NCI-H69 (cell line): ENCODE data around the gene MYL4.
"Not testable (repeated sequence)": the region's sequence is repeated elsewhere in the genome, so short reads cannot be mapped to it uniquely, and the experiment has no call there.

ENCODE experiments used
- DNase-seq: peaks from one replicate; lab custom pipeline; 2025; lab: John Stamatoyannopoulos, UW

Gene MYL4

GRCh38 chr17:47193931-47194511, 15.1 kb upstream of the MYL4 start:
- DNase-seq, result no peak

DNA sequence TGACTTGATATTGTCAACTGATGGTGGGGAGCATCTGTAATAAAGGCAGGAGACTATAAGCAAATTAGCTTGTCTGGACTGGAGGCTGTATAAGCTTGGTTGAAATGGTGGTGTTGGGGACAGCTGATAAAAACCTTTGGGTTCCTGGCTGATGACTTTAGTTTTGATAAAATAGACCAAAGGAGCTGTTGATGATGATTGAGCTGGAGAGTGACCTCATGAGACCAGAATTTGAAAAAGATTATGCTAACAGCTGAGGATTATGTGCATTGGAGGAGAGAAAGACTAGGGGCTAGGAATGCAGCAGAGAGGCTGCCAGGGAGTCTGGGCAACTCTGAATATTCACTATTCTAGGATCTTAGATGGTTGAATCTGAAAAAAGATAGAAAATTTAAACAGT, 11.3 kb upstream of the MYL4 start:
- DNase-seq, result no peak

GRCh38 chr17:47199627-47200324, 9.4 kb upstream of the MYL4 start:
- no peak for DNase-seq

DNA sequence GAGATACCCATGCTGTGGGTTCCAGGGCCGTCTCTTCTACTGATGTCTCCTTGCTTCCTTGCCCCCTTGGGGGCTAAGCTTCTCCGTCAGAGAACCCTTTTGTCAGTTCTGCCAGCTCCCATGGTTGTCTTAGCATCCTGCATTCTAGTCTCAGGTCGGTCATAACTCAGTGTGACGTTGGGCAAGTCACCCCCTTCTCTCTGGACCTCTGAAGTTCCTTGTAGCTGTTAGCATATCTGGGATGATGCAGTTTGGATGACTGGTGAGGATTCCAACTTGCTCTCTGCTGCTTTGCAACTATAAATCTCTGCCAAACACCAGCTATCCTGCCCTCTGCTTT, 8.9 kb upstream of the MYL4 start:
- DNase-seq, result no peak

- DNase-seq, result no peak
Measured at GRCh38 chr17:47201166-47201565, 8.0 kb upstream of the MYL4 start.

GRCh38 chr17:47203984-47204721, 5.0 kb upstream of the MYL4 start:
- no peak for DNase-seq

GRCh38 chr17:47204722-47205418, 4.3 kb upstream of the MYL4 start:
- DNase-seq, result no peak

- no peak for DNase-seq
Measured at GRCh38 chr17:47205419-47205963, 3.7 kb upstream of the MYL4 start.

- DNase-seq, result no peak
Measured at GRCh38 chr17:47207143-47208067, 1.7 kb upstream of the MYL4 start.

DNA sequence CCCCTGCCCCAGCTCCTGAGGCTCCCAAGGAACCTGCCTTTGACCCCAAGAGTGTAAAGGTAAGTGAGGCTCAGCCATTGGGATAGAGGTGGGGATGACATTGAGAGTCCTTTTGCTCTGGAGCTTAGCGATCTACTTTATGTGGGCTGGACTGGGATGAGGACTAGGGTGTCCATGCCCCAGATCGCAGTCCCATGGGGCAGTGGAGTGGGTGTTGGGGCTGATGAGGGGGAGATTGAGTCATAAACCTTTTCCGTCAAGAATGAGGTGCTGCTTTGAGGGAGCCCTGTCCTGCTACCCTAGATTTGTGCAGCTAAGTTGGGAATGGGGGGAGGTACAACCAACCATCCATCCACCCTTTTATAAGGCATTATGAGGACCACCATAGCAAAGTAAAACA, 351 bp downstream of the MYL4 start:
- DNase-seq, result no peak

DNA sequence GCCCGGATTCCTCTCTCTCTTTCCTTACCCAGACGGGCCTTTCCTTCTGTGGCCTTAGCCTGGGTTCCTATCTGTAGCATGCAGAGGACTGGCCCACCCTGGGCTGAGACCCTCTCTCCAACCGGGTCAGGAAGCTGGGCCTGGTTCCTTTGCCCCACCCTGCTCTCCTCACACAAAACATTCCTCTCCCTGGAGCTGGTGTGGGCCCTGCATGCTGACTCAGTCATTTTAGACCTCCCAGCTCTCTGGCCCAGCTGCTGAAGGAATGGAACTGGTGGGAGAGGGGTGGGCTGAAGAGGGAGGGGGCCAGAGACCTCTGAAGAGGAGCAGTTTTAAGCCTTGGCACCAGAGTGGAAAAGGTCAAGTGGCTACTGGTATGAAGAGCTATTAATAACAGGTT, 957 bp downstream of the MYL4 start:
- no peak for DNase-seq

- DNase-seq, result no peak
Measured at GRCh38 chr17:47210779-47211178, 1.6 kb downstream of the MYL4 start.

- DNase-seq, result no peak
Measured at GRCh38 chr17:47212458-47212857, 3.3 kb downstream of the MYL4 start.

GRCh38 chr17:47213540-47213939, 4.4 kb downstream of the MYL4 start:
- DNase-seq, result no peak

DNA sequence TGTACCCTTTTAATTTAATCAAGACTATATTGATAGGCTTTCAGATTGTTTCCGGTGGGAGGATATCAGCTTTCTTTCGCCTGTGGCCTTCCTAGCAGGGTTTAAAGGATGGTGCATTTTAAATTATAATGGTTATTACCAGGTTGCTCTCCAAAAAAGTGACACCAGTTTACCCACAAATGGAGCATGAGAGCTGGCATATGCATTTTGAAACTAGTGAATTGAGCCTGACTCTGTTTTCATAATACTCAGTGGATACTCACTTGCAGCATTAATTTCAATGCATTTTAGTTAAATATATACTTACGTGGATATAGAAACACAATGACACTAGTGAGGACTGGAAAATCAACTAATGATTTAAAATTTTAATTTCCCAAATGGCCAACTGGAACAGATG, 5.8 kb downstream of the MYL4 start:
- DNase-seq, result no peak

DNA sequence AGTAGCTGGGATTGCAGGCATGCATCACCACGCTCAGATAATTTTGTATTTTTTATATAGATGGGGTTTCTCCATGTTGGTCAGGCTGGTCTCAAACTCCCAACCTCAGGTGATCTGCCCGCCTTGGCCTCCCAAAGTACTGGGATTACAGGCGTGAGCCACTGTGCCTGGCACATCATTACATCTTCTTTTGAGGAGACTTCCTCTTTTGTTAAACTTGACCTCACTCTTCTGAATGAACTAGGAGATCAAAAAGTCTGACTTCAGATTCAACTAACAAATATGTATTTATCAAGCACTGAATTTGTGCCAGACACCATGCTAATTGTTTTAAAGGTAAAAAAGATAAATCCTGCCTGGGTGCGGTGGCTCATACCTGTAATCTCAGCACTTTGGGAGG, 7.7 kb downstream of the MYL4 start:
- not testable (repeated sequence) for DNase-seq

- DNase-seq, result not testable (repeated sequence)
Measured at GRCh38 chr17:47217279-47217678, 8.1 kb downstream of the MYL4 start.

GRCh38 chr17:47218896-47219430, 9.8 kb downstream of the MYL4 start:
- no peak for DNase-seq

DNA sequence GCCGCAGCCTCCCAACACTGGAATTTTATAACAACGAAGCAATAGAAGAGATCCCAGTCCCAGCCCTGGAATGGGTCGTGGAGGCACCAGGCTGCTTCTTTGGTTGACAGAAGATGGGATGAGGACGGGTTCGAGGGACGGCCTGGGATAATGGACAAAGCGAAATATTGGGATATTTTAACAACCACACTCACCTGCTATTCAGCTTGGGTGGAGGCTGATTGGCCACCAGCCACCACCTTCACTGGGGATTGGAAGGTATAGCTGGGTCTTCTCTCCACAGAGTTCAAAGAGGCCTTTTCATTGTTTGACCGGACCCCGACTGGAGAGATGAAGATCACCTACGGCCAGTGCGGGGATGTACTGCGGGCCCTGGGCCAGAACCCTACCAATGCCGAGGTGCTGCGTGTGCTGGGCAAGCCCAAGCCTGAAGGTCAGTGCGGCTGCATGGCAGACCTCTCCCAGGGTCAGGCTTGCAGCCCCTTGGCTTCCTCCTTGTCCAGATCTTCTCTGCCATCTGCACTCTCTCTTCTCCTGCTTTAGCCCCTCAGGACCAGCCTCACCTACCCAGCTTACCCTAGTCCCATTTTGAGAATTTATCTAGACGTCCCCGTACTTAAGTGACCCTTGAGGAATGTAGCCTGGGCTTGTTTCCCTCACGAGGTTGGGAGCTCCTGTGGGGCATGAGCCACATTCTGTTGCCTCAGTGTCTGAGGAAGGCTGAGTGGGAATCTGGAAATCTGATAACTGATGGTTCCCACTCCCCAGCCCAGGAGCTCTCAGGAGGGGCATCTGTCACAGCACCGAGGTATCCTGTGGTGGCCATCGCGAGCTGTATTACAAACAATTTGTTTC, 10.7 kb downstream of the MYL4 start:
- DNase-seq, result no peak

- DNase-seq, result no peak
Measured at GRCh38 chr17:47220531-47220999, 11.4 kb downstream of the MYL4 start.
